HCT116 (cell line): ENCODE data around the gene NUP42. TPM values are rescaled to one million over a fixed set of nuclear protein-coding genes. Genes with fewer than 3 reads are reported as not detected.

ENCODE experiments used
- ATAC-seq: fragments of 200-7000 bp; cut with Tn5 transposase; 2 replicates; pipeline ENCODE4 v1.9.1; 2020; ENCODE audit warnings: mild to moderate bottlenecking, moderate library complexity
- BruUV-seq: library from RNA; stranded (reverse); fragments of 400-500 nt; replicated peaks from 2 replicates; lab custom pipeline; 2021; lab: Mats Ljungman, UMichigan
- CTCF ChIA-PET: fragments of 300-600 bp; sonication (Branson Sonifier 250); formaldehyde crosslinking; loops from one replicate; lab custom pipeline; 2021; ENCODE audit warnings: antibody characterized with exemption; lab: Charles Lee
- POLR2A ChIA-PET: fragments of 300-600, 350-600 bp; sonication (Branson Sonifier 250); formaldehyde crosslinking; loops from one replicate; lab custom pipeline; 2021; ENCODE audit warnings: antibody characterized with exemption; lab: Charles Lee
- RAD21 ChIA-PET, 2 experiments: fragments of 300-600 bp; sonication (Branson Sonifier 250); formaldehyde crosslinking; loops; one replicate each; lab custom pipeline; 2023; ENCODE audit warnings: low total read pairs in 2 of 2; ENCODE audit not compliant: uncharacterized antibody in 2 of 2, unreplicated experiment in 2 of 2, low non-redundant PET in 1 of 2; lab: Charles Lee
- DNase-seq: peaks from one replicate; pipeline ENCODE4 v3.0.0-alpha.2; 2010; ENCODE audit warnings: low read depth, low spot score
- H2AFZ ChIP-seq: fragments of 200-600 bp; shearing (Covaris generic), sonication (generic); 2 replicates; pipeline ENCODE4 v1.6.1; 2017; ENCODE audit warnings: low read depth, mixed run types, mixed read lengths, antibody characterized with exemption, low read length; ENCODE audit not compliant: poor library complexity, severe bottlenecking
- H3K27ac ChIP-seq: 2 replicates; pipeline ENCODE4 v1.5.1; 2012; ENCODE audit warnings: low read depth, low read length
- H3K27me3 ChIP-seq: fragments of 200-600 bp; sonication (generic); 2 replicates; pipeline ENCODE4 v1.6.1; 2016; ENCODE audit warnings: mixed run types, low read length, mixed read lengths; ENCODE audit not compliant: insufficient read depth
- H3K36me3 ChIP-seq, 2 experiments: fragments of 200-500 bp in 1 of 2; fragments of 200-600 bp in 1 of 2; sonication (Bioruptor generic) in 1 of 2; sonication (generic) in 1 of 2; 2 replicates each; pipeline versions ENCODE4 v1.5.1 to v1.6.1; 2014 to 2016; ENCODE audit warnings: low read length in 2 of 2, inconsistent platforms in 1 of 2, mixed read lengths in 1 of 2, mixed run types in 1 of 2; ENCODE audit not compliant: insufficient read depth in 2 of 2, control insufficient read depth in 1 of 2
- H3K4me1 ChIP-seq, 2 experiments: fragments of 200-600 bp in 1 of 2; sonication (generic) in 1 of 2; 2 replicates each; pipeline versions ENCODE4 v1.5.1 to v1.6.1; 2012 to 2017; ENCODE audit warnings: low read length in 2 of 2, inconsistent platforms in 1 of 2, mild to moderate bottlenecking in 1 of 2, mixed read lengths in 1 of 2, mixed run types in 1 of 2, moderate library complexity in 1 of 2; ENCODE audit not compliant: insufficient read depth in 2 of 2, control insufficient read depth in 1 of 2
- H3K4me2 ChIP-seq: fragments of 200-600 bp; sonication (generic); 2 replicates; pipeline ENCODE4 v1.6.1; 2017; ENCODE audit warnings: mixed run types, low read length, mixed read lengths
- H3K4me3 ChIP-seq, 2 experiments: fragments of 200-600 bp in 1 of 2; sonication (generic) in 1 of 2; replicated peaks in 1 of 2; 2 replicates each; pipeline ENCODE4 v1.5.1; 2011 to 2016; ENCODE audit warnings: low read length in 2 of 2, control low read depth in 1 of 2, low read depth in 1 of 2, mild to moderate bottlenecking in 1 of 2, mixed read lengths in 1 of 2, mixed run types in 1 of 2
- H3K79me2 ChIP-seq: fragments of 200-600 bp; sonication (generic); 2 replicates; pipeline ENCODE4 v1.6.1; 2017; ENCODE audit warnings: mild to moderate bottlenecking, mixed run types, low read length, moderate library complexity, mixed read lengths; ENCODE audit not compliant: insufficient read depth
- H3K9ac ChIP-seq: fragments of 200-600 bp; sonication (generic); 2 replicates; pipeline ENCODE4 v1.6.1; 2016; ENCODE audit warnings: low read length, mixed read lengths
- H3K9me2 ChIP-seq: fragments of 200-600 bp; sonication (generic), shearing (Covaris generic); 2 replicates; pipeline ENCODE4 v1.6.1; 2017; ENCODE audit warnings: mixed run types, mild to moderate bottlenecking, moderate library complexity; ENCODE audit not compliant: insufficient read depth
- H3K9me3 ChIP-seq, 2 experiments: fragments of 200-500 bp in 1 of 2; fragments of 200-600 bp in 1 of 2; sonication (Bioruptor generic) in 1 of 2; sonication (generic) in 1 of 2; 2 replicates each; pipeline ENCODE4 v1.6.1; 2014 to 2017; ENCODE audit warnings: low read length in 2 of 2, mixed read lengths in 2 of 2, inconsistent platforms in 1 of 2, low read depth in 1 of 2, mild to moderate bottlenecking in 1 of 2, mixed run types in 1 of 2, moderate library complexity in 1 of 2; ENCODE audit not compliant: control insufficient read depth in 1 of 2, insufficient read depth in 1 of 2
- H4K20me1 ChIP-seq: fragments of 200-600 bp; sonication (generic), shearing (Covaris generic); 2 replicates; pipeline ENCODE4 v1.6.1; 2017; ENCODE audit warnings: mixed run types, mild to moderate bottlenecking, moderate library complexity; ENCODE audit not compliant: insufficient read depth
- CBX3 ChIP-seq: IDR thresholded peaks from 2 replicates; pipeline ENCODE4 v1.6.1; 2012; ENCODE audit warnings: low read depth
- CEBPB ChIP-seq: IDR thresholded peaks from 2 replicates; pipeline ENCODE4 v1.6.1; 2012; ENCODE audit warnings: low read depth
- CTCF ChIP-seq, 3 experiments: fragments of 200-600 bp in 1 of 3; sonication (generic) in 1 of 3; IDR thresholded peaks in 2 of 3; conservative IDR thresholded peaks in 1 of 3; 2 replicates each; pipeline ENCODE4 v1.5.1; 2012 to 2017; ENCODE audit warnings: low read depth in 2 of 3, low read length in 2 of 3, antibody characterized with exemption in 1 of 3, borderline replicate concordance in 1 of 3, control low read depth in 1 of 3, mild to moderate bottlenecking in 1 of 3, mixed read lengths in 1 of 3, mixed run types in 1 of 3, moderate library complexity in 1 of 3; ENCODE audit not compliant: insufficient read depth in 1 of 3
- EGR1 ChIP-seq: IDR thresholded peaks from 2 replicates; pipeline ENCODE4 v1.6.1; 2012; ENCODE audit warnings: low read depth
- EZH2 ChIP-seq: fragments of 200-600 bp; sonication (generic); IDR thresholded peaks from 2 replicates; pipeline ENCODE4 v1.6.1; 2017; ENCODE audit warnings: antibody characterized with exemption, mixed run types
- EZH2phosphoT487 ChIP-seq: fragments of 200-600 bp; IDR thresholded peaks from 2 replicates; pipeline ENCODE4 v1.6.1; 2018; ENCODE audit warnings: antibody characterized with exemption, borderline replicate concordance
- FOSL1 ChIP-seq: IDR thresholded peaks from 2 replicates; pipeline ENCODE4 v1.6.1; 2012; ENCODE audit warnings: low read depth
- JUND ChIP-seq: IDR thresholded peaks from 2 replicates; pipeline ENCODE4 v1.6.1; 2012
- POLR2AphosphoS5 ChIP-seq: IDR thresholded peaks from 2 replicates; pipeline ENCODE4 v1.6.1; 2011; ENCODE audit warnings: mild to moderate bottlenecking, low read depth, low read length, moderate library complexity
- REST ChIP-seq: IDR thresholded peaks from 2 replicates; pipeline ENCODE4 v1.6.1; 2012; ENCODE audit warnings: low read depth
- SIN3A ChIP-seq: IDR thresholded peaks from 2 replicates; pipeline ENCODE4 v1.6.1; 2012; ENCODE audit warnings: low read depth
- SP1 ChIP-seq: IDR thresholded peaks from 2 replicates; pipeline ENCODE4 v1.6.1; 2012; ENCODE audit warnings: low read depth
- ZBTB33 ChIP-seq: IDR thresholded peaks from 2 replicates; pipeline ENCODE4 v1.6.1; 2011; ENCODE audit warnings: mild to moderate bottlenecking, low read length, moderate library complexity; ENCODE audit not compliant: insufficient replicate concordance; ENCODE audit errors: extremely low read depth
- ZFX ChIP-seq: fragments of 450-650 bp; IDR thresholded peaks from 2 replicates; pipeline ENCODE4 v1.6.1; 2017
- ZNF274 ChIP-seq: fragments of 200-500 bp; sonication (Bioruptor generic); IDR thresholded peaks from 2 replicates; pipeline ENCODE4 v1.6.1; 2014; ENCODE audit warnings: mild to moderate bottlenecking, low read depth, low read length, inconsistent platforms
- intact Hi-C: fragments of 100-400 bp; cut with micrococcal nuclease; formaldehyde crosslinking; loops from 2 replicates; pipeline ENCODE4 v1.10.0; 2022
- total RNA-seq: library from RNA; stranded (reverse); gene quantifications from one replicate; pipeline ENCODE4 v1.2.1, GENCODE V29; 2021; ENCODE audit not compliant: unreplicated experiment
- TF ChIP-seq, protein P1 (sequence below): IDR thresholded peaks from 2 replicates; pipeline ENCODE4 v1.6.1; 2012

The NUP42 gene
- total RNA-seq, 1 experiment from 2014 or later: 36.5 TPM

DNA sequence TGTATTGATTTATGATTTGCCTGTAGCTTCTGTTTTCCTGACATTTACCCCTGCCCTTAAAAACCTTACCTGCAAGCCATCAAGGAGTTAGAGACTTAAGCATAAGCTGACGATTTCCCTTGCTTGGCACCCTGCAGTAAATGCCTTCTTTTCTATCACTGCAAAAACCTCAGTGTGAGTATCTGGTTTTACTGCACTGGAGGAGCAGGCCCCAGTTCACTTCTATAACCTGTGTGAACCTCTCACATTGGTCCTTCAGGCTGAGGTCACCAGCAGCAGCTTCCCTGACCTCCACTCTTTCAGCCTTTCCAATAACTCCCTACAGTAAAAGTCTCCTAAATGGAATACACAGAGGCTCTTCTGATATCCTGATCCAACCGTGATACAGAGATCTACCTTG, 30.5 kb downstream of the NUP42 start (continued):
- no peak for TF ChIP-seq CTCF (IDR thresholded peaks at IDR 0.05 in 2 of 3, conservative IDR thresholded peaks at IDR 0.05 in 1 of 3; ENCODE audit: borderline replicate concordance in 1 of 3, insufficient read depth in 1 of 3, low read depth in 2 of 3, low read length in 2 of 3)
- TF ChIP-seq EZH2phosphoT487: no peak

GRCh38 chr7:23212841-23213240, 31.0 kb downstream of the NUP42 start:
- BruUV-seq: no TSS peak
- DNase-seq (no peak), ATAC-seq (no peak)
- H3K9ac ChIP-seq: no peak overlapping the region
- no peak overlapping the region for H3K27ac ChIP-seq
- no peaks in the 10 kb centered on the region for H3K9me3 ChIP-seq
- POLR2A ChIA-PET: no interaction called here
- H2AFZ ChIP-seq: no peak overlapping the region
- no peaks in the 10 kb centered on the region for H3K4me1 ChIP-seq
- intact Hi-C loops: no loop called here
- no peaks in the 10 kb centered on the region for H3K27me3 ChIP-seq
- no peaks in the 10 kb centered on the region for H3K36me3 ChIP-seq
- H3K79me2 ChIP-seq: no peaks in the 10 kb centered on the region
- RAD21 ChIA-PET: no interaction called here
- H3K4me3 ChIP-seq: no peak overlapping the region
- CTCF ChIA-PET: no interaction called here
- H3K4me2 ChIP-seq: no peak overlapping the region
- H4K20me1 ChIP-seq: no peaks in the 10 kb centered on the region
- H3K9me2 ChIP-seq: no peaks in the 10 kb centered on the region
- TF ChIP-seq POLR2AphosphoS5 (no peak), CEBPB (no peak), ZNF274 (no peak), EZH2phosphoT487 (no peak), JUND (no peak), CTCF (IDR thresholded peaks at IDR 0.05 in 2 of 3, conservative IDR thresholded peaks at IDR 0.05 in 1 of 3; ENCODE audit: borderline replicate concordance in 1 of 3, insufficient read depth in 1 of 3, low read depth in 2 of 3, low read length in 2 of 3) (no peak), FOSL1 (no peak), EZH2 (no peak), EGR1 (no peak), ZFX (no peak), REST (no peak), ZBTB33 (no peak), CBX3 (no peak), SIN3A (no peak), SP1 (no peak)
- TF ChIP-seq, protein P1, sequence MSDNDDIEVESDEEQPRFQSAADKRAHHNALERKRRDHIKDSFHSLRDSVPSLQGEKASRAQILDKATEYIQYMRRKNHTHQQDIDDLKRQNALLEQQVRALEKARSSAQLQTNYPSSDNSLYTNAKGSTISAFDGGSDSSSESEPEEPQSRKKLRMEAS: no peak
